H1 (cell line): ENCODE measurements around the gene MYOT. TPM values are rescaled to one million over a fixed set of nuclear protein-coding genes. Genes with fewer than 3 reads are reported as not detected.

ENCODE experiments used
- CTCF ChIA-PET: fragments of 300-600 bp; sonication (Branson Sonifier 250); formaldehyde crosslinking; loops from one replicate; lab custom pipeline; 2021; ENCODE audit not compliant: partially characterized antibody; lab: Charles Lee
- POLR2A ChIA-PET: fragments of 300-600 bp; sonication (Branson Sonifier 250); formaldehyde crosslinking; loops from one replicate; lab custom pipeline; 2021; ENCODE audit warnings: inconsistent platforms; ENCODE audit not compliant: partially characterized antibody; lab: Charles Lee
- DNase-seq, 2 experiments: peaks; one replicate each; pipeline versions ENCODE4 v3.0.0 to v3.0.0-alpha.2; 2010 to 2022; ENCODE audit warnings: low spot score in 2 of 2, low read depth in 1 of 2, mixed read lengths in 1 of 2
- FAIRE-seq: peaks from 2 replicates; lab custom pipeline; 2011; peaks lifted over from hg19 to GRCh38; lab: Jason Lieb, UNC
- H2AFZ ChIP-seq: 2 replicates; pipeline ENCODE4 v1.8.1; 2012; ENCODE audit warnings: low read length, inconsistent platforms
- H2AK5ac ChIP-seq: 2 replicates; pipeline ENCODE4 v1.6.1; 2013; ENCODE audit warnings: low read depth, low read length
- H2BK120ac ChIP-seq: replicated peaks from 2 replicates; pipeline ENCODE3; 2013; ENCODE audit warnings: low read depth, low read length, inconsistent platforms
- H2BK12ac ChIP-seq: 2 replicates; pipeline ENCODE4 v1.6.1; 2013; ENCODE audit warnings: low read depth, low read length
- H2BK15ac ChIP-seq: 2 replicates; pipeline ENCODE4 v1.6.1; 2013; ENCODE audit warnings: low read length
- H2BK20ac ChIP-seq: 2 replicates; pipeline ENCODE4 v1.6.1; 2013; ENCODE audit warnings: low read length
- H2BK5ac ChIP-seq: 2 replicates; pipeline ENCODE4 v1.6.1; 2013; ENCODE audit warnings: low read depth, low read length
- H3K14ac ChIP-seq: 2 replicates; pipeline ENCODE4 v1.6.1; 2013; ENCODE audit warnings: inconsistent platforms; ENCODE audit not compliant: insufficient read length
- H3K18ac ChIP-seq: 2 replicates; pipeline ENCODE4 v1.6.1; 2013; ENCODE audit warnings: low read length; ENCODE audit errors: extremely low read depth
- H3K23ac ChIP-seq: 2 replicates; pipeline ENCODE4 v1.6.1; 2013; ENCODE audit warnings: inconsistent platforms; ENCODE audit not compliant: insufficient read length
- H3K23me2 ChIP-seq: 2 replicates; pipeline ENCODE4 v1.6.1; 2013; ENCODE audit warnings: low read depth, low read length
- H3K27ac ChIP-seq: 2 replicates; pipeline ENCODE4 v1.6.1; 2011; ENCODE audit warnings: low read depth, low read length, inconsistent platforms
- H3K27me3 ChIP-seq, 4 experiments: replicated peaks in 1 of 4; 1 replicate in 1 of 4; 2 replicates in 3 of 4; pipeline versions ENCODE4 v1.6.1 to v1.8.1; 2011 to 2013; ENCODE audit warnings: low read length in 3 of 4, mild to moderate bottlenecking in 3 of 4, inconsistent platforms in 2 of 4, mixed read lengths in 2 of 4, moderate library complexity in 1 of 4; ENCODE audit not compliant: control insufficient read depth in 3 of 4, insufficient read depth in 3 of 4; ENCODE audit errors: extremely low read depth in 1 of 4
- H3K36me3 ChIP-seq, 4 experiments: 2 replicates each; pipeline versions ENCODE4 v1.6.1 to v1.8.1; 2011 to 2013; ENCODE audit warnings: mild to moderate bottlenecking in 4 of 4, low read length in 3 of 4, moderate library complexity in 2 of 4, control low read depth in 1 of 4, inconsistent platforms in 1 of 4; ENCODE audit not compliant: insufficient read depth in 4 of 4, control insufficient read depth in 2 of 4
- H3K4ac ChIP-seq: replicated peaks from 2 replicates; pipeline ENCODE3; 2013; ENCODE audit warnings: low read length, low read depth, mixed read lengths, inconsistent platforms; ENCODE audit not compliant: insufficient read length
- H3K4me1 ChIP-seq, 4 experiments: replicated peaks in 1 of 4; 1 replicate in 1 of 4; 2 replicates in 3 of 4; pipeline versions ENCODE4 v1.6.1 to v1.8.1; 2011 to 2013; ENCODE audit warnings: low read length in 3 of 4, inconsistent platforms in 2 of 4, mixed read lengths in 1 of 4; ENCODE audit not compliant: insufficient read depth in 4 of 4, control insufficient read depth in 3 of 4
- H3K4me2 ChIP-seq, 2 experiments: 2 replicates each; pipeline versions ENCODE4 v1.6.1 to v1.8.1; 2011 to 2013; ENCODE audit warnings: low read depth in 2 of 2, low read length in 2 of 2, control low read depth in 1 of 2, inconsistent platforms in 1 of 2, mild to moderate bottlenecking in 1 of 2; ENCODE audit not compliant: insufficient read depth in 1 of 2
- H3K4me3 ChIP-seq, 4 experiments: fragments of 200-600, 300-600 bp in 1 of 4; sonication (generic), shearing (Covaris generic), sonication (Bioruptor Twin) in 1 of 4; 2 replicates each; pipeline versions ENCODE4 v1.5.1 to v1.8.1; 2011 to 2016; ENCODE audit warnings: low read length in 4 of 4, low read depth in 3 of 4, control low read depth in 2 of 4, inconsistent platforms in 2 of 4, mild to moderate bottlenecking in 2 of 4, mixed read lengths in 1 of 4, moderate library complexity in 1 of 4; ENCODE audit not compliant: insufficient read depth in 2 of 4; ENCODE audit errors: extremely low read depth in 1 of 4
- H3K56ac ChIP-seq: replicated peaks from 2 replicates; pipeline ENCODE3; 2013; ENCODE audit warnings: low read depth, mild to moderate bottlenecking, mixed read lengths, low read length, inconsistent platforms; ENCODE audit not compliant: insufficient read length
- H3K79me1 ChIP-seq: 2 replicates; pipeline ENCODE4 v1.6.1; 2013; ENCODE audit warnings: low read depth, low read length, control low read depth
- H3K79me2 ChIP-seq, 2 experiments: 2 replicates each; pipeline versions ENCODE4 v1.6.1 to v1.8.1; 2012 to 2013; ENCODE audit warnings: low read length in 2 of 2, mild to moderate bottlenecking in 2 of 2, inconsistent platforms in 1 of 2; ENCODE audit not compliant: insufficient read depth in 2 of 2, control insufficient read depth in 1 of 2
- H3K9ac ChIP-seq, 4 experiments: replicated peaks in 1 of 4; 1 replicate in 1 of 4; 2 replicates in 3 of 4; pipeline versions ENCODE4 v1.6.1 to v1.8.1; 2011 to 2013; ENCODE audit warnings: low read depth in 3 of 4, low read length in 3 of 4, control low read depth in 2 of 4, mild to moderate bottlenecking in 2 of 4, moderate library complexity in 2 of 4, inconsistent platforms in 1 of 4; ENCODE audit errors: extremely low read depth in 1 of 4
- H3K9me3 ChIP-seq, 2 experiments: 2 replicates each; pipeline versions ENCODE4 v1.6.1 to v1.8.1; 2012 to 2013; ENCODE audit warnings: mild to moderate bottlenecking in 2 of 2, moderate library complexity in 2 of 2, control low read depth in 1 of 2, inconsistent platforms in 1 of 2, low read depth in 1 of 2, low read length in 1 of 2, mixed read lengths in 1 of 2; ENCODE audit not compliant: insufficient read depth in 2 of 2
- H4K20me1 ChIP-seq, 2 experiments: replicated peaks in 1 of 2; 2 replicates each; pipeline versions ENCODE3 to v1.8.1; 2011 to 2013; ENCODE audit warnings: inconsistent platforms in 2 of 2, low read length in 2 of 2, mild to moderate bottlenecking in 1 of 2; ENCODE audit not compliant: insufficient read depth in 2 of 2, control insufficient read depth in 1 of 2
- H4K5ac ChIP-seq: 2 replicates; pipeline ENCODE4 v1.6.1; 2013; ENCODE audit warnings: low read length, low read depth, mixed read lengths, inconsistent platforms; ENCODE audit not compliant: insufficient read length
- H4K8ac ChIP-seq: 2 replicates; pipeline ENCODE4 v1.8.0; 2013; ENCODE audit warnings: mild to moderate bottlenecking, moderate library complexity, low read length, inconsistent platforms; ENCODE audit not compliant: insufficient read depth; ENCODE audit errors: extremely low read depth
- H4K91ac ChIP-seq: replicated peaks from 2 replicates; pipeline ENCODE3; 2013; ENCODE audit warnings: low read length, mixed read lengths, inconsistent platforms; ENCODE audit not compliant: insufficient read length
- HDAC6 ChIP-seq: IDR thresholded peaks from one replicate; pipeline ENCODE4 v1.7.1; 2012; ENCODE audit warnings: low read depth, mild to moderate bottlenecking, inconsistent platforms, low read length, moderate library complexity
- JUND ChIP-seq: IDR thresholded peaks from 2 replicates; pipeline ENCODE4 v1.6.1; 2011; ENCODE audit warnings: mild to moderate bottlenecking, improper control_type of control experiment, low read length
- MAX ChIP-seq: IDR thresholded peaks from 2 replicates; pipeline ENCODE4 v1.6.1; 2012; ENCODE audit warnings: inconsistent platforms
- SRF ChIP-seq: IDR thresholded peaks from 2 replicates; pipeline ENCODE4 v1.6.1; 2011; ENCODE audit warnings: mild to moderate bottlenecking, low read depth, low read length, moderate library complexity
- TAF1 ChIP-seq: IDR thresholded peaks from 2 replicates; pipeline ENCODE4 v1.6.1; 2011; ENCODE audit warnings: mild to moderate bottlenecking, low read depth, low read length
- TAF7 ChIP-seq: optimal IDR thresholded peaks from 2 replicates; pipeline ENCODE3; 2011; ENCODE audit warnings: low read depth, mild to moderate bottlenecking, inconsistent platforms, low read length, moderate library complexity, borderline replicate concordance
- WGBS, 2 experiments: shearing (Covaris generic) in 1 of 2; methylation state at CpG; one replicate each; pipeline versions ENCODE4 v1.1.6 to v1.1.7; 2013 to 2015; ENCODE audit warnings: low lambda C conversion rate in 2 of 2, mixed read lengths in 2 of 2, inconsistent platforms in 1 of 2, low coverage in 1 of 2, missing lambda C conversion rate in 1 of 2; ENCODE audit not compliant: insufficient replicate concordance in 2 of 2, insufficient coverage in 1 of 2, insufficient read length in 1 of 2; ENCODE audit errors: extremely low coverage in 1 of 2, missing lambda C conversion rate in 1 of 2; 5-methylcytosine and 5-hydroxymethylcytosine counted together
- polyA plus RNA-seq, 7 experiments: library from polyadenylated mRNA; depleted of rRNA in 3 of 7; stranded (reverse) in 5 of 7; unstranded in 2 of 7; fragments of >200 nt in 5 of 7; fragments of 200-250 nt in 2 of 7; gene quantifications; 1 replicate in 5 of 7; 2 replicates in 1 of 7; 4 replicates in 1 of 7; pipeline versions ENCODE4 v1.2.1 to v1.2.3, GENCODE V29; 2011 to 2013; ENCODE audit warnings: missing spikeins in 2 of 7, mixed read lengths in 2 of 7
- total RNA-seq: library from RNA; stranded (reverse); fragmentation: NEBNext Ultra II Directional; extraction: Animal tissue kit (Norgen Biotek cat#: 25700); gene quantifications from 2 replicates; pipeline ENCODE4 v1.2.1, GENCODE V29; 2021

The MYOT gene
- total and polyA plus RNA-seq, 2 of the 8 experiments (the other 6 are each of a cell fraction or from before 2014, with no cell fraction given), result not detected

- no peaks in the 10 kb centered on the region for H3K79me1 ChIP-seq
- no peak overlapping the region for H3K9ac ChIP-seq
- H3K9me3 ChIP-seq, result no peaks in the 10 kb centered on the region
- H3K27ac ChIP-seq, result no peak overlapping the region
- POLR2A ChIA-PET, result interaction anchor here (0.6 to 1.6 kb wide), 3 partner anchors 23 to 135 kb away, joined by 3 to 4 read pairs (median 3); no protein-coding TSS in a partner anchor
- H3K23me2 ChIP-seq, result no peaks in the 10 kb centered on the region
- no peaks in the 10 kb centered on the region for H3K4me1 ChIP-seq
- 87% methylated on average over 7 of the region's 7 CpGs; no CpG with 5 or more reads in 1 of the 2 experiments for WGBS, 2 experiments
- no peak overlapping the region for H3K23ac ChIP-seq
- no peak overlapping the region for H4K8ac ChIP-seq
- no peak overlapping the region for H2BK12ac ChIP-seq
- H3K4me2 ChIP-seq, result no peak overlapping the region
- H3K56ac ChIP-seq, result no peak overlapping the region
- no peaks in the 10 kb centered on the region for H3K79me2 ChIP-seq
- no peak overlapping the region for H2BK120ac ChIP-seq
- no peaks in the 10 kb centered on the region for H3K36me3 ChIP-seq
- H3K14ac ChIP-seq, result no peak overlapping the region
- CTCF ChIA-PET, result interaction anchor here (0.6 to 3.5 kb wide), 8 partner anchors 11 to 1944 kb away, joined by 3 to 17 read pairs (median 3); no protein-coding TSS in a partner anchor
- H2AK5ac ChIP-seq, result no peak overlapping the region
- no peak overlapping the region for H2BK20ac ChIP-seq
- no peak overlapping the region for H2BK15ac ChIP-seq
- TF ChIP-seq MAX, result no peak
- TF ChIP-seq JUND, result no peak
- TF ChIP-seq TAF1, result no peak
- TF ChIP-seq TAF7, result no peak
- TF ChIP-seq HDAC6, result no peak
- TF ChIP-seq SRF, result no peak
- H3K4ac ChIP-seq, result no peak overlapping the region
- H2BK5ac ChIP-seq, result no peak overlapping the region
- no peak overlapping the region for H4K5ac ChIP-seq
- FAIRE-seq, result no peak
- H3K27me3 ChIP-seq, result no peaks in the 10 kb centered on the region
- no peaks in the 10 kb centered on the region for H4K20me1 ChIP-seq
- DNase-seq, result no peak
- H4K91ac ChIP-seq, result no peak overlapping the region
- H3K18ac ChIP-seq, result no peak overlapping the region
- no peak overlapping the region for H3K4me3 ChIP-seq
- 0 out of 2 replicates have a peak overlapping the region, but pooled peaks have one; percentile 19 for H2AFZ ChIP-seq
These were observed 20.8 kb downstream of the MYOT start for GRCh38 chr5:137888466-137888862.
